Body of pancreas (tissue), 4 donors: ENCODE data around the gene PRG2. TPM values are rescaled to one million over a fixed set of nuclear protein-coding genes. Genes with fewer than 3 reads are reported as not detected.

Source experiments
- ATAC-seq: fragments of 150-250 bp; one replicate; pipeline ENCODE4 v1.9.1; 2016
- DNase-seq, 4 donors: peaks; one replicate each; pipeline ENCODE4 v3.0.0-alpha.2; 2019
- H3K27ac ChIP-seq, 4 donors: fragments of 200-600 bp; sonication (generic); 1 replicate in 3 of 4; 2 replicates in 1 of 4; pipeline versions ENCODE4 v1.5.1 to v1.6.1; 2016 to 2019; ENCODE audit warnings: mild to moderate bottlenecking in 1 of 4, mixed read lengths in 1 of 4, moderate library complexity in 1 of 4
- H3K27me3 ChIP-seq, 2 donors: fragments of 200-600 bp; sonication (generic); one replicate each; pipeline ENCODE4 v1.6.0; 2016; ENCODE audit warnings: mild to moderate bottlenecking in 1 of 2
- H3K36me3 ChIP-seq, 2 donors: fragments of 200-600 bp; sonication (generic); replicated peaks in 1 of 2; 2 replicates each; pipeline ENCODE4 v1.5.1; 2016; ENCODE audit warnings: low read depth in 2 of 2; ENCODE audit not compliant: insufficient read depth in 1 of 2
- H3K4me1 ChIP-seq: fragments of 200-600 bp; sonication (generic); one replicate; pipeline ENCODE4 v1.6.0; 2016
- H3K4me3 ChIP-seq, 2 donors: fragments of 200-600 bp; sonication (generic); 1 replicate in 1 of 2; 2 replicates in 1 of 2; pipeline ENCODE4 v1.5.1; 2016 to 2019
- H3K9me3 ChIP-seq, 3 donors: fragments of 200-600 bp; sonication (generic); 1 replicate in 2 of 3; 2 replicates in 1 of 3; pipeline ENCODE4 v1.5.1; 2016
- CTCF ChIP-seq, 7 experiments: fragments of 450-650 bp in 4 of 7; fragments of 200-600 bp in 3 of 7; sonication (generic) in 3 of 7; IDR thresholded peaks; one replicate each; pipeline ENCODE4 v1.5.1; 2016 to 2019; ENCODE audit warnings: antibody characterized with exemption in 7 of 7
- POLR2A ChIP-seq, 3 donors: fragments of 450-650 bp; IDR thresholded peaks; one replicate each; pipeline ENCODE4 v1.6.1; 2016; ENCODE audit warnings: antibody characterized with exemption in 3 of 3, mild to moderate bottlenecking in 2 of 3
- WGBS, 2 donors: methylation state at CpG; one replicate each; pipeline ENCODE4 v1.1.5; 2017; 5-methylcytosine and 5-hydroxymethylcytosine counted together
- intact Hi-C: fragments of 100-400 bp; cut with DNase I; formaldehyde crosslinking; loops from one replicate; pipeline ENCODE4 v1.15.1; 2023
- total RNA-seq, 2 donors: library from RNA; depleted of rRNA; stranded (reverse); fragments of >200 nt; gene quantifications; one replicate each; pipeline ENCODE4 v1.1.0, GENCODE V29; 2016

Gene PRG2
- total RNA-seq, 2 donors from 2014 or later, result not detected

- peak; percentile 54 to 71 (median 68) for DNase-seq
- Histone ChIP-seq H3K9me3 (no peaks in the 10 kb centered on the region), H3K27ac (no peak overlapping the region), H3K36me3 (no peaks in the 10 kb centered on the region), H3K27me3 (no peaks in the 10 kb centered on the region), H3K4me3 (no peak overlapping the region), H3K4me1 (peaks cover 13% of the 10 kb centered on the region)
- intact Hi-C loops, result loop anchor here (10.0 kb wide), 1 partner anchor 295 kb away; the partner anchor contains the start of gene YPEL4
- ATAC-seq, result peak; percentile 69
- WGBS, 2 donors, result 18 to 39% methylated on average over 9 to 31 of the region's 31 CpGs
- TF ChIP-seq CTCF (IDR thresholded peaks at IDR 0.05), result peak; percentile 74 to 94 (median 85)
- no peak for TF ChIP-seq POLR2A (IDR thresholded peaks at IDR 0.05)
These were observed 40.8 kb downstream of the PRG2 start for GRCh38 chr11:57349491-57350274.

GRCh38 chr11:57348636-57349313 is 41.7 kb downstream of the PRG2 start:
- ATAC-seq, result no peak
- intact Hi-C loops, result no loop called here
- H3K4me3 ChIP-seq, result no peak overlapping the region
- peaks cover 13% of the 10 kb centered on the region for H3K4me1 ChIP-seq
- no peak for DNase-seq
- H3K36me3 ChIP-seq, result no peaks in the 10 kb centered on the region
- no peaks in the 10 kb centered on the region for H3K27me3 ChIP-seq
- 73 to 78% methylated on average over 14 of the region's 14 CpGs for WGBS, 2 donors
- H3K27ac ChIP-seq, result no peak overlapping the region
- no peaks in the 10 kb centered on the region for H3K9me3 ChIP-seq
- TF ChIP-seq CTCF (IDR thresholded peaks at IDR 0.05), result no peak
- TF ChIP-seq POLR2A (IDR thresholded peaks at IDR 0.05), result no peak

- WGBS, 2 donors, result 79% methylated on average over 4 to 7 of the region's 7 CpGs
- Histone ChIP-seq H3K4me1 (peaks cover 13% of the 10 kb centered on the region), H3K36me3 (no peaks in the 10 kb centered on the region), H3K4me3 (no peak overlapping the region), H3K27ac (no peak overlapping the region), H3K27me3 (no peaks in the 10 kb centered on the region), H3K9me3 (no peaks in the 10 kb centered on the region)
- no peak for DNase-seq
- ATAC-seq, result no peak
- no peak for TF ChIP-seq CTCF (IDR thresholded peaks at IDR 0.05)
- no peak for TF ChIP-seq POLR2A (IDR thresholded peaks at IDR 0.05)
- intact Hi-C loops, result no loop called here
These were observed 42.4 kb downstream of the PRG2 start for GRCh38 chr11:57348052-57348451.

GRCh38 chr11:57347336-57347735 is 43.1 kb downstream of the PRG2 start:
- WGBS, 2 donors, result 72 to 79% methylated on average over 5 to 9 of the region's 9 CpGs
- ATAC-seq (no peak), DNase-seq (no peak)
- no peak overlapping the region for H3K27ac ChIP-seq
- no peaks in the 10 kb centered on the region for H3K36me3 ChIP-seq
- intact Hi-C loops, result no loop called here
- no peak overlapping the region for H3K4me3 ChIP-seq
- H3K4me1 ChIP-seq, result peaks cover 13% of the 10 kb centered on the region
- TF ChIP-seq POLR2A (IDR thresholded peaks at IDR 0.05) (no peak), CTCF (IDR thresholded peaks at IDR 0.05) (no peak)
- H3K9me3 ChIP-seq, result no peaks in the 10 kb centered on the region
- H3K27me3 ChIP-seq, result no peaks in the 10 kb centered on the region
